GM21825 (cell line): ENCODE data around the gene NUCB2.
"Not testable (repeated sequence)": the region's sequence is repeated elsewhere in the genome, so short reads cannot be mapped to it uniquely, and the experiment has no call there.

Source experiments
- ATAC-seq: cut with Tn5 transposase; IDR thresholded peaks from one replicate; pipeline ENCODE4 v1.9.1; 2021; ENCODE audit warnings: mild to moderate bottlenecking, moderate library complexity; ENCODE audit not compliant: unreplicated experiment

The NUCB2 gene

DNA sequence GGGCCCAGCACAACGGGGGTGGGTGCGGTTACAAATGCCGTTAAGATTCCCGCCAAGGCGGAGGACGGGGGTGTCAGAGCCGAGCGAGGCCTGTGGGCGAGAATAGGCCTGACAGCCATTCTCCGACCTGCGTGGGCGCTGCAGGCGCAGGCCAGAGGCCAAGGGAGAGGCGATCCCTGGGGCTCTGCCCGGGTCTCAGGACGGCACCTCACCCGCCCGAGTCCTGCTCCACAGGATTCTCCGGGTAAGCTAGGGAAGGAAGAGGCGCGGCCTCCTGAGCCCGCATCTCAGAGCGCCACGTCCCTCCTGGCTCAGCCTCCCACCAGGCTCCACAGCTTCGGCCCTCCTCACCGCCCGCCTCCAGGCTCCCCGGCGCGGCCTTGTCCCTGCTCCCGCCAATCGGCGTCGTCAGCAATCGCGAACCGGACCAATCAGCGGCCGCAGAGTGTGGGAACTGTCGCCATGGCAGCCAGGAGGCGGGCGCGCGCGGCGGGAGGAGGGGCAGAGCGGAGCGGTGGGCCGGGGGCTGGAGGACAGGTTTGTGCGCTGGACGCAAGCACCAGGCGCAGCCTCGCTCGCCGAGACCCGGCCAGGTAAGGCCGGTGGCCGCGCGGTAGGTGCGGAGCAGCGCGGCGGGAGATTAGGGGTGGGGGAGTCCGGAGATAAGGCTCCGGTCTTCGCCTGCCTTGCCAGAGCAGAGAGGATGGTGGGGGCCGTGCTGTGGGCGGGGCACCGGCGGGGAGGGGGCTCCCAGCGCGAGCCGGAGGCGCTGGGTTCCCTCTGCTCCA is at the start of gene NUCB2:
TSS of gene NUCB2 (plus strand) at position 504 of the 788 bp plus-strand sequence. CDS start 18,585 bp downstream, outside the sequence.
- ATAC-seq = peak; percentile 98

DNA sequence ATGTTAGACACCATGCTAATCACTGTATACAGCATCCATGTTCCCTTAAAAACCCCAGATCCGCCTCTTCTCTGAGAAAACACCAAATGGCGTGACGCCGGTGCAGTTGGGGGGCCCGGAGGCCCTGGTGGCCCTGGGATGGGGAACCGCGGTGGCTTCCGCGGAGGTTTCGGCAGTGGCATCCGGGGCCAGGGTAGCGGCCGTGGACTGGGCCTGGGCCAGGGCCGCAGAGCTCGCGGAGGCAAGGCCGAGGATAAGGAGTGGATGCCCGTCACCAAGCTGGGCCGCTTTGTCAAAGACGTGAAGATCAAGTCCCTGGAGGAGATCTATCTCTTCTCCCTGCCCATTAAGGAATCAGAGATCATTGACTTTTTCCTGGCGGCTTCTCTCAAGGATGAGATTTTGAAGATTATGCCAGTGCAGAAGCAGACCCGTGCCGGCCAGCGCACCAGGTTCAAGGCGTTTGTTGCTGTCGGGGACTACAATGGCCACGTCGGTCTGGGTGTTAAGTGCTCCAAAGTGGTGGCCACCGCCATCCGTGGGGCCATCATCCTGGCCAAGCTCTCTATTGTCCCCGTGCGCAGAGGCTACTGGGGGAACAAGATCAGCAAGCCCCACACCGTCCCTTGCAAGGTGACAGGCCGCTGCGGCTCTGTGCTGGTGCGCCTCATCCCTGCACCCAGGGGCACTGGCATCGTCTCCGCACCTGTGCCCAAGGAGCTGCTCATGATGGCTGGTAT is 48.2 kb upstream of the NUCB2 start:
- ATAC-seq = not testable (repeated sequence)

DNA sequence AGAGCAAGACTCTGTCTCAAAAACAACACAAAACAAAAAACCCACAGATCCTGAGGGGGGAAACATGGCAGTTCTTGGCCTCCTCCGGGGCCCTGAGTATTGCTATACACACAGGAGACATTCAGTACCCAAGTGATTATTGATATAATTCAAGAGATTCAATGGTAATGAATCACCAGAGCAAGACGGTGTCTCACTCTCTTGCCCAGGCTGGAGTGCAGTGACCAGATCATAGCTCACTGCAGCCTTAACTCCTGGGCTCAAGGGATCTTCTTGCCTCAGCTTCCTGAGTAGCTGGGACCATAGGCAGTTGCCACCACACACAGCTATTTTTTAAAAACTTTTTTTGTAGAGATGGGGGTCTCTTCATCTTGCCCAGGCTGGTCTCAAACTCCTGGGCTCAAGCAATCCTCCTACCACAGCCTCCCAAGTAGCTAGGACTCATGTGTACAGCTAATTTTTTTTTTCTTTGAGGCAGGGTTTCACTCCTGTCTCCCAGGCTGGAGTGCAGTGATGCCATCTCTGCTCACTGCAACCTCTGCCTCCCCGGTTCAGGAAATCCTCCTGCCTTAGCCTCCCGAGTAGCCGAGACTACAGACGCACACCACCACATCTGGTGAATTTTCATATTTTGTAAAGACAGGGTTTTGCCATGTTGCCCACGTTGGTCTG is 46.9 kb upstream of the NUCB2 start:
- ATAC-seq = no peak

DNA sequence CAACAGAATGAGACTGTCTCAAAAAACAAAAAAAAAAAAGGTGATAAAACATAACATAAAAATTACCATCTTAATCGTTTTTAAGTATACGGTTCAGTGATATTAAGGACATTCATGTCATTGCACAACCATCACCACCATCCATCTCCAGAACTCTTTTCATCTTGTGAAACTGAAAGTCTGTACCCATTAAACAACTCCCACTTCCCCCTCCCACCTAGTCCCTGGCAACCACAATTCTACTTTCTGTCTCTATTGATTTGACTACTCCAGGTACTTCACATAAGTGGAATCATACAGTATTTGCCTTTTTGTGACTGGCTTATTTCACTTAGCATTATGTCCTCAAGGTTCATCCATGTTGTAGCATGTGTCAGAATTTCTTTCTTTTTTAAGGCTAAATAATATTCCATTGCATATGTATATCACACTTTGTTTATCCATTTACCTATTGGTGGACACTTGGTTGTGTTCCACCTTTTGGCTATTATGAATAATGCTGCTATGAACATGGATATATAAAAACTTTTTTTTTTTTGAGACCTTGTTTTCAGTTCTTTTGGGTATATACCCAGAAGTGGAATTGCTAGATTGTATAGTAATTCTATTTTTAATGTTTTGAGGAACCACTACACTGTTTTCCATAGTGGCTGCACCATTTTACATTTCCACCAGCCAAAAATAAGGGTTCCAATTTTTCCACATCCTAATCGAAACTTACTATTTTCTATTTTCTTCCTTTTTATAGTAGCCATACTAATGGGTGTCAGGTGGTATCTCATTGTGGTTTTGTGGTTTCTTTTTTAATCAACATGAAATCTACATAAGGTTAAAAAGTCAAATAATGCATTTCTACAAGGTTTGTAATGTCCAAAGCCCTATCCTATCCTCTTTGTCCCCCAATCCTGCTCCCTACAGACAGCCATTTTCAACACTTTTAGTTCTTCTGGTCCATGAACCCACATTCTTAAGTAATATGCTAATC is 45.4 kb upstream of the NUCB2 start:
- peak; percentile 90 for ATAC-seq

DNA sequence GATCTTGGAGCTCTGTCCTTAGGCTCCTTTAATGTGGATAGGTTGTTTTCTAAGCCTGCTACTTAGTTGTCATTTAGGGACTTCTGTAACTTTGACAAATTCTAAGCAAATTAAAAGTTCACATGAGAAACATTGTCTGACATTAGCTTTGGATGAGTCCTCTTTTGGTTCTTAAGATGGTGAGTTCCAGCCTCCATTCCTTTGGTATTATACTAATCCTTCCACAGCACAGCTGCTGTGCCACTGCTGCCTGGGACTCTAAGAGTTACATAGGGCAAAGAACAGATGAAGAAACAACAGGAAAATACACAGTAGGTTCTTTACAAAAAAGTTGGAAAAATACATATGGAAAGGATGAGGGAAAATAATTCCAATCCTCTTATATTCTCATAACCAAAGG is 43.4 kb upstream of the NUCB2 start:
- no peak for ATAC-seq

DNA sequence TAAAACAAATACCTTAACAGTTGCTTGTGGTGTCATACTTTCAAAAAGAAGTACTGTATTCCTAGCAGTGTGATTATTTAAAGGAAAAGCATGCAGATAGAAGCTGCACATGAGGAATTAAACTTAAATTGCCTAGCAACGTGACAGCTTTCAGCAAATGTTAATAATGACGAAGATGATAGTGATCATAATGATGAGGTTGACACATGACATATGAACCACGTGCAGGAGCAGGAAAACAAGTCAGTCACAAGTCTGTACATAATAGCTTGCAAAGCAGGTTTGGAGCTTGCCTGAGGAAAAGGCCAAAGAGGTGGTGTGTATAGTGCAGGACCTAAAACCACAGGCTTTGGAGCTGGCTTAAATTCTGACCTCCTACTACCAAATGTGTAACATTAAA is 38.2 kb upstream of the NUCB2 start:
- ATAC-seq = no peak

DNA sequence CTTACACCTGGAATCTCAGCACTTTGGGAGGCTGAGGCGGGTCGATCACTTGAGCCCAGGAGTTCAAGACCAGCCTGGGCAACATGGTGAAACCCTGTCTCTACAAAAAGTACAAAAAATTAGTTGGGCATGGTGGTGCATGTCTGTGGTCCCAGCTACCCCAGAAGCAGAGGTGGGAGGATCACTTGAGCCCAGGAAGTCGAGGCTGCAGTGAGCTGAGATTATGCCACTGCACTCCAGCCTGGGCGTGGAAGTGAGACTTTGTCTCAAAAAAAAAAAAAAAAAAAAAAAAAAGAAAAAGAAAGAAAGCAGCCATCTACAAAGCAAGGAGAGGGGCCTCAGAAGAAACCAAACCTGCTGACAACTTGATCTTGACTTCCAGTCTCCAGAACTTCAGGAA is 36.6 kb upstream of the NUCB2 start:
- not testable (repeated sequence) for ATAC-seq

DNA sequence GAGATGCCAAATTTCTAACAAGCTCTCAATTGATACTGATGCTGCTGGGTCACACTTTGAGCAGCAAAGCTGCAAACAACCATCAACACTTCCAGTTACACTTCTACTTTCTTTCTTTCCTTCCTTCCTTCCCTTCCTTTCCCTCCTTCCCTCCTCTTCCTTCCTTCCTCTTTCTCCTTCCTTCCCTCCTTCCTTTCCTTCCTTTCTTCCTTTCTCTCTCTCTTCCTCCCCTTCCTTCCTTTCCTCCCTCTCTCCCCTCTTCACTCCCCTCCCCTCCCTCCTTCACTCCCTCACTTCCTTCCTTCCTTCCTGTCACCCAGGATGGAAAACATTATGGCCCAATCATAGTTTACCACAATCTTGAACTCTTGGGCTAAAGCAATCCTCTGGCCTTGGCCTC is 35.8 kb upstream of the NUCB2 start:
- no peak for ATAC-seq

DNA sequence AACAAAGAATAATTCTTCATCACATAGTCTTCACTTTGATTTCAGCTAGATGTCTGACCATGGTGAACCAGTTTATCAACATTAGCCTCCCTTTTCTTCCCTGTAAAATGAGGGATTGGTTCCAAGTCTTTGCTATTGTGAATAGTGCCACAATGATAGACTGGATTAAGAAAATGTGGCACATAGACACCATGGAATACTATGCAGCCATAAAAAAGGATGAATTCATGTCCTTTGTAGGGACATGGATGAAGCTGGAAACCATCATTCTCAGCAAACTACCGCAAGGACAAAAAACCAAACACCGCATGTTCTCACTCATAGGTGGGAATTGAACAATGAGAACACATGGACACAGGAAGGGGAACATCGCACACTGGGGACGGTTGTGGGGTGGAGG is 33.6 kb upstream of the NUCB2 start:
- ATAC-seq = not testable (repeated sequence)

DNA sequence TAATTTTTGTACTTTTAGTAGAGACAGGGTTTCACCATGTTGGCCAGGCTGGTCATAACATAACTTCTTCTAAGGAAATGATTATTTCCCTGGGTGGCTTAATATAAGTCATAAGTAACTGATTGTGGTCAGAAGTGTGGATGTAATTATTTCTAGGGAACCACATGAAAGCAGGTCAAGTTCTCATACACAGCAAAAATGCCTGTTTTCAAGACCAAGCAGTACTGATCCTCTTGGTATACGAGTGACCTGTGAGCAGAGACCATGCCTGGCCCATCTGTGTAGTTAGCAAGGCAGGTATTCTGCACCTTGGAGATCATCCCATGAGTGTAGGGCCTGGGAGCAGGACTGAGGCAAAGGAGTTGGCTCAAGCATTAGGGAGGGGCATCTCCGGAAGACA is 32.5 kb upstream of the NUCB2 start:
- peak; percentile 80 for ATAC-seq

DNA sequence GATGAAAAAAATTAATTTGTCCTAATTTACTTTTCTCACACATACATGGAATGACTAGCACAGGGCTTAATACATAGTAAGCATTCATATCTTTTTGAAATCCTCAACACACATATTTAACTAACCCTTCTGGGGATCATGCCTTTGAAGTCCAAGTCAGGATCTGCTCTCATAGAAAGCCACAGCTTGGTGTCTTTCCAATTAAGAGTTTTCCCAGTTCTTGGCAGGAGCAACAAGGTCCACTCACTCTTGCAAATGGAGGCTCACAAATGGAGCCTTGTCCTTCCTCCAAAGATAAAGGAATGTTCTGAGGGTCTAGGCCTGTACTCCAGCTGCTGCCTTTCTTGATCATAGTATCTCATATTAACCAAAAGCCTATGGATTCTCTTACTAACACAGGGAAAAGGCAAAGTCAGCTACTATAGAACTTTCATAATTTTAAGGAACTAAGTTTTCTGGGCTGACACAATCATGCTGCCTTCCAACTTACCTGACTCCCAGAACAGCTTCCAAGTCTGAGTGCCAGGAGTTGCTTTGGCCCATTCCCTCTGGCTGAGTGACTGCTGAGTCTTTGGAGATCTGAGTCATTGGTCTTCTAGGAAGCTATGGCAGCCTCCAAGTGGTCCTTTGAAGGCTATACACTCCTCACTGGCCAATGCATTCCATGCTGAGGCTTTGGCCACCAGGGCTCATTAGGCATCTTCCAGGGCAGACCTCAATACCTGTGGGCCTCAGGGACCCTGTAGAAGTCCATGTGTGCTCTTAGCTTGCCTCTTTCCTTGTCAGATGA is 25.8 kb upstream of the NUCB2 start:
- no peak for ATAC-seq

DNA sequence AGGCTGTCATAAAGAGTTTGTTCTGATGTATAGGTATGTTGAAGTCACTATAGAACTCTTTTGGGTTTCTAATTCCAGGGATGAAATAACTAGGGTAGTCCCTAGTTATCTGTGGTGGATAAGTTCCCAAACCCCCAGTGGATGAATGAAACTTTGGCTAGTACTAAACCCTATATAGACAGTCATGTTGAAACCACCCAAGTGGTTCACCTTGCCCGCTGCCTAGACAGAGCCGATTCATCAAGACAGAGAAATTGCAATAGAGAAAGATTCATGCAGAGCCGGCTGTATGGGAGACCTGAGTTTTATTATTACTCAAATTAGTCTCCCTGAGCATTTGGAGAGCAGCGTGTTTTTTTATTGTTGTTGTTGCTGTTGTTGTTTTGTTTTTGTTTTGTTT is 23.8 kb upstream of the NUCB2 start:
- ATAC-seq = no peak

DNA sequence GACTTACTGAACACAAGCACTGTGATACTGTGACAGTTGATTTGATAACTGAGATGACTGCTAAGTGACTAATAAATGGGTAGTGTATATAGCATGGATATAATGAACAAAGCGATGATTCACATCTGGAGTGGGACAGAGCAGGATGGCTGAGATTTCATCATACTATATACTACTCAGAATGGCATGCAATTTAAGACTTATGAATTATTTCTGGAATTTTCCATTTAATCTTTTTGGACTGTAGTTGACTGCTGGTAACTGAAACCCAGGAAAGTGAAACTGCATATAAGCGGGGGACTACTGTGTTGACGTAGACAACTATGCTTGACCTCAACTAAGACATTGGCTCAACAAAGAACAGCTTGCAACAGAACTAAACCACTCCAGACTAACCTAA is 20.0 kb upstream of the NUCB2 start:
- no peak for ATAC-seq

DNA sequence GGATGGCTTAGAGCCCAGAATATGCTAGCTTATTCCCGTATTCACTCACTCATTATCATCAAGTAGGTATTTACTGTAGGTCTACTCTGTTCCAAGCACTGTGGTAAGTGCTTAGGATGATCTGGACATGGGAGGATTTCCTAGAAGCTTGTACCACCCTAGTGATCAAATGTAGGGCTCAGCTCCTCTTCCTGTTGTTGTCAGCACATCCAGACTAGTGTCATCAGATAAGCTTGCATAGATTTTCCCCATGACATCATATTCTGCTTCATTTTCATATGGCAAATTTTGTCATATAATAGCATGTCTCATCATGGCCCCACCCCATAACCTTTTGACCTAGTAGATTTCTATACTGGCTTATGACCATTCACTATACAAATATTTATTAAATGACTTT is 19.3 kb upstream of the NUCB2 start:
- ATAC-seq = no peak

DNA sequence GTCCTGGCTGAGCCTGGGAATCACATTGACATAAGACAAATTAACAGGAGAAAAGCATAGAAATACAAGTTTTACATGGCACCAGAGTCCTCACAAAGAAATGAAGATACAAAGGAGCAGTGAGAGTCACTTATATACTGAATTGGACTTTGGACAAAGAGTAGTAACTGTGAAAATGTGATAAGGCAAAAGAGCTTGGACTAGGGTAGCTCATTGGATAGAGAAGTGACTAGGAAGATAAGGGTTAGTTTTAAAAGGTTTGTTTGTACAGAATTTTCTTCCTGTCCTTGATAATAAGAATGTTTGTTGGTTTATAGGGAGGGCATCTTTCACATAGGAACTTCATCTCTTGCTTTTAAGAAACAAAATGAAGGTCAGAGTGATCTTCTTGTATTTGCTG is 17.9 kb upstream of the NUCB2 start:
- ATAC-seq = no peak

DNA sequence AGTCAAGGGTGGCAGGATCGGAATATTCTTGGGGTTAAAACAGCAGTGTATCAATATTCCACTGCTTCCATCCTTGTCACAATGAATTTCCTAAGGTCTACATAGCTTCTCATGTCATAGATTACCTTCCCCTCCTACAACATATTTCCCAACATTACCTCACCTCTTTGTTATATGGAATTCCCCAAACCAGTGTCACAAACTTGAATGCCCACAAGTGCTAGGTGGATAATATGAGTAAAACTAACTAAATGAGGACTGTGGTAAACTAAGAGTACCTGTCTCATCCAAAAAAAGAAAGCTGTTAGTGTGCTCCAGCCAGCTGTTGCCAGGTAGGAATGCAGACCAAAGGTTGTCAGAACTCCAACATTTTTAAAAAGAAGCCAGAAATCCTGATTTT is 17.0 kb upstream of the NUCB2 start:
- no peak for ATAC-seq

DNA sequence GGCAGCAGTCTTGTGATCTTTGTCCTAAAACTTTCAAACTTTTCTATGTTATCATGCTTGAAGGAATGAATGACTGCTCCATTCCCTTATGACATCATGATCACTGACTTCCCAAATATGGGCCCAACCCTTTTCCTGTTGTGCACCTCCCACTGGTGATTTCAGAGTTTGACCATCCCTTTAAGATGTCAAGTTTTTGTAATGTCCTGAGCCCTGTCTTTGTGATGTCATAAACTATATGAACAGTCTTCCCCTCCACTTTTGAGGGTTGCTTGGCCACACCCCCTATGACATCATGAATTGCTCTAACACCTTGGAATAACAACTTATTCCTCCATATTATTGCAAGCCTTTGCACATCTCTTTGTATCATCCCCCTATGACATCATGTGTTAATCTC is 16.5 kb upstream of the NUCB2 start:
- no peak for ATAC-seq

DNA sequence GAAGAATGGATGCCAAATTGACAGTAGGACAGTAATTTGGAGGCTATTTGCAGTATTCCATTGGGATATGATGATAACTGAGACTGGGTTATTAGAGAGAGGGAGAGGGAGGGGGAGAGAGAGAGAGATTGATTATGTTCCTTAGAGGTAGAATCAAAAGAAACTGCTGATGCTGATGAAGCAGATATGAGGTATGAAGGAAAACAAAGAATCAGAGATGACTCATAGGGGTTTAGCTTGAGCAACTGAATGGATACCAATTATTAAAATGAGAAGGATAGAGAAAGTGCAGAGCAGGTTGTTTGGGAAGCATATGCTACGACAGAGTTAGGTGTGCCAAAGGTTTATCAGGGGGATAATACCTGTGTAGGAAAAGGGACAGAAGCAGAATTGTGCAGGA is 12.8 kb upstream of the NUCB2 start:
- no peak for ATAC-seq

DNA sequence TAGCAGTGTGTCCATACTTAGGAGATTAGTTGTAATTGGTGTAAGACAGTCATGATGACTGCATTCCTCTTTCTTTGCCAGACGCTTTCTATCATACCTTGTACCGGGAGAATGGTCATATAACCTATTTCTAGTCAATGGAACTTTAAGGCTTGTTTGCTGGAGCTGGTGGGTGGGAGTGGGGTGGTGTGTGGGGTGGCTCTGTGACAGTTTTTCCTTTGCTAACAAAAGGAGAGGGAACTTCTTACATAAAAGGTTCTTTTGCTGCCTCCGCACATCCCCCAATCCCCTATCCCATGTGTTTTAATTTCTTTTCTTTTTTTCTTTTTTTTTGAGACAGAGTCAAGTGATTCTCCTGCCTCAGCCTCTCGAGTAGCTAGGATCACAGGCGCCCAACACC is 9.8 kb upstream of the NUCB2 start:
- no peak for ATAC-seq

DNA sequence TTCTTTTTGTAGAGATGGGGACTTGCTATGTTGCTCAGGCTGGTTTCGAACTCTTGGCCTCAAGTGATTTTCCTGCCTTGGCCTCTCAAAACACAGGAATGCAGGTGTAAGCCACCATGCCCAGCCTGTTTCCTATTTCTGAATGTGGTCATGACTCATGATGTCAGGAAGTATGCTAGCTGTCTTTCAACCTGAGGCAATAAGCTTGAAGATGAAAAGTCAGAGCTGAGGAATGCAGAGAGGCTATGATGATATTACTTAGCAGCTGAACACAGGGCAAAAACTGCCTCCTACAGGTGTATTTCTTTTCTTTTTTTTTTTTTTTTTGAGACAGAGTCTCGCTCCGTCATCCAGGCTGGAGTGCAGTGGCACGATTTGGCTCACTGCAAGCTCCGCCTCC is 9.0 kb upstream of the NUCB2 start:
- ATAC-seq = no peak
